K562 (cell line): ENCODE results near the gene SYNJ2. TPM values are rescaled to one million over a fixed set of nuclear protein-coding genes. Genes with fewer than 3 reads are reported as not detected.

Source experiments
- BACH1 ChIP-seq: fragments of 200-800 bp; sonication (Bioruptor generic); IDR thresholded peaks from 2 replicates; pipeline ENCODE4 v1.6.1; 2016; ENCODE audit warnings: missing genetic modification characterization, missing compliant biosample characterization
- EP300 ChIP-seq: IDR thresholded peaks from 2 replicates; pipeline ENCODE4 v1.6.1; 2012; ENCODE audit warnings: low read length, improper control_type of control experiment
- FOXK2 ChIP-seq, 2 experiments: fragments of 450-650 bp; IDR thresholded peaks in 1 of 2; conservative IDR thresholded peaks in 1 of 2; 2 replicates each; pipeline ENCODE4 v1.6.1; 2016; ENCODE audit warnings: low read depth in 2 of 2, mild to moderate bottlenecking in 1 of 2
- MEIS2 ChIP-seq: fragments of 450-650 bp; IDR thresholded peaks from 2 replicates; pipeline ENCODE4 v1.6.1; 2014; ENCODE audit warnings: mild to moderate bottlenecking; ENCODE audit not compliant: partially characterized antibody
- NCOR1 ChIP-seq: fragments of 450-650 bp; IDR thresholded peaks from 2 replicates; pipeline ENCODE4 v1.6.1; 2016; ENCODE audit warnings: mild to moderate bottlenecking, moderate library complexity
- NFE2 ChIP-seq: IDR thresholded peaks from 2 replicates; pipeline ENCODE4 v1.6.1; 2014; ENCODE audit warnings: antibody characterized with exemption, low read depth
- RCOR1 ChIP-seq, 2 experiments: IDR thresholded peaks; 2 replicates each; pipeline ENCODE4 v1.6.1; 2012; ENCODE audit warnings: low read depth in 2 of 2, low read length in 2 of 2, borderline replicate concordance in 1 of 2, improper control_type of control experiment in 1 of 2
- TCF3 ChIP-seq: sonication (generic); formaldehyde crosslinking; IDR thresholded peaks from 2 replicates; pipeline ENCODE4 v1.4.0; 2020; ENCODE audit warnings: mild to moderate bottlenecking, missing genetic modification reagents
- TFAP4 ChIP-seq: sonication (generic); formaldehyde crosslinking; IDR thresholded peaks from 2 replicates; pipeline ENCODE4 v1.8.0; 2022; ENCODE audit warnings: missing genetic modification reagents, mild to moderate bottlenecking, moderate library complexity, borderline replicate concordance
- THAP7 ChIP-seq: fragments of 250-450 bp; sonication (Bioruptor Pico); IDR thresholded peaks from 2 replicates; pipeline ENCODE4 v1.5.0; 2021
- ZBTB40 ChIP-seq, 2 experiments: fragments of 450-650 bp in 1 of 2; sonication (generic) in 1 of 2; formaldehyde crosslinking in 1 of 2; IDR thresholded peaks; 2 replicates each; pipeline versions ENCODE4 v1.7.1 to v1.9.0; 2016 to 2022; ENCODE audit warnings: inconsistent platforms in 1 of 2, mild to moderate bottlenecking in 1 of 2, missing genetic modification reagents in 1 of 2
- ZNF3 ChIP-seq: fragments of 250-450 bp; sonication (Bioruptor Pico); IDR thresholded peaks from 2 replicates; pipeline ENCODE4 v1.5.0; 2021; ENCODE audit warnings: mild to moderate bottlenecking, moderate library complexity
- ZNF316 ChIP-seq: fragments of 450-650 bp; IDR thresholded peaks from 2 replicates; pipeline ENCODE4 v1.6.1; 2016
- ZNF79 ChIP-seq: fragments of 250-450 bp; sonication (Bioruptor Pico); IDR thresholded peaks from 2 replicates; pipeline ENCODE4 v1.4.0; 2020; ENCODE audit warnings: low read depth, mild to moderate bottlenecking, moderate library complexity
- polyA plus RNA-seq, 8 experiments: library from polyadenylated mRNA; depleted of rRNA in 4 of 8; stranded (reverse) in 5 of 8; unstranded in 3 of 8; fragments of >200 nt; fragmentation: Nextera tagmentation in 2 of 8; fragmentation: Illumina TruSeq in 1 of 8; extraction: Ambion mirVana in 2 of 8; extraction: Trizol in 1 of 8; gene quantifications; 2 replicates each; pipeline versions ENCODE4 v1.2.1 to v1.2.3, GENCODE V29; 2011 to 2014; ENCODE audit warnings: inconsistent platforms in 1 of 8, missing spikeins in 1 of 8
- total RNA-seq, 7 experiments: library from RNA; depleted of rRNA in 6 of 7; stranded (reverse); fragments of >200 nt in 6 of 7; fragmentation: Illumina TruSeq in 2 of 7; extraction: Trizol in 2 of 7; gene quantifications; 2 replicates each; pipeline versions ENCODE4 v1.2.1 to v1.2.3, GENCODE V29; 2011 to 2021; ENCODE audit warnings: low replicate concordance in 1 of 7

SYNJ2 gene
- total and polyA plus RNA-seq, 9 of the 15 experiments (the other 6 are each of a cell fraction or from before 2014, with no cell fraction given) = 3.0 to 27.7 (median 17.8) TPM

GRCh38 chr6:157964100-157964499 lies 17.6 kb upstream of the SYNJ2 start (continued):
- TF ChIP-seq ZBTB40 (IDR thresholded peaks at IDR 0.05) (0 out of 2 replicates have a peak, but pooled peaks have one; percentile 37), ZBTB40 (CRISPR knock-in tag; IDR thresholded peaks at IDR 0.05) (no peak), TCF3 (peak; percentile 74), ZNF3 (CRISPR knock-in tag) (no peak), FOXK2 (conservative IDR thresholded peaks at IDR 0.05 in 1 of 2, IDR thresholded peaks at IDR 0.05 in 1 of 2; ENCODE audit: low read depth in 2 of 2) (0 out of 4 replicates have a peak, but pooled peaks of 1 of the 2 experiments have one; percentile 18), NFE2 (peak; percentile 84), BACH1 (tag) (peak; percentile 42; the same call in 1 of the 2 replicates), RCOR1 (IDR thresholded peaks at IDR 0.05; ENCODE audit: borderline replicate concordance in 1 of 2, low read depth in 2 of 2, low read length in 2 of 2) (0 out of 4 replicates have a peak, but pooled peaks of 1 of the 2 experiments have one; percentile 40), MEIS2 (peak; percentile 6), ZNF316 (peak; percentile 79), ZNF79 (CRISPR knock-in tag) (peak; percentile 59; the same call in 1 of the 2 replicates), EP300 (peak; percentile 45; the same call in 1 of the 2 replicates), THAP7 (CRISPR knock-in tag) (no peak), TFAP4 (CRISPR knock-in tag) (no peak), NCOR1 (peak; percentile 41; the same call in 1 of the 2 replicates)
